ENCODE results near the gene CALHM1. TPM values are rescaled to one million over a fixed set of nuclear protein-coding genes. Genes with fewer than 3 reads are reported as not detected.

Gene CALHM1
- total RNA-seq, 1 donor from 2014 or later, result not detected

- no peak overlapping the region for H3K4me3 ChIP-seq
- H3K36me3 ChIP-seq, result peaks cover 56 to 66% of the 10 kb centered on the region in 2 donors
- H3K27me3 ChIP-seq, result no peaks in the 10 kb centered on the region
- intact Hi-C loops (cut with DNase I), result loop anchor here (2.0 kb wide), 1 partner anchor 50 kb away; the partner anchor contains the start of genes ATP5MK and PDCD11
- H3K27ac ChIP-seq, result peak overlapping the region; percentile 90 to 95
- TF ChIP-seq CTCF (IDR thresholded peaks at IDR 0.05), result no peak
- no peaks in the 10 kb centered on the region for H3K9me3 ChIP-seq
- H3K4me1 ChIP-seq, result peaks cover 36 to 54% of the 10 kb centered on the region in 2 donors
- no peak for DNase-seq (ENCODE audit: low spot score in 2 of 2)
These were observed 11.5 kb downstream of the CALHM1 start for GRCh38 chr10:103447187-103447586.

- no peak overlapping the region for H3K4me3 ChIP-seq
- H3K4me1 ChIP-seq, result peaks cover 36 to 54% of the 10 kb centered on the region in 2 donors
- peak; percentile 49 to 95 for DNase-seq (ENCODE audit: low spot score in 2 of 2)
- peaks cover 56 to 78% of the 10 kb centered on the region in 2 donors for H3K36me3 ChIP-seq
- TF ChIP-seq CTCF (IDR thresholded peaks at IDR 0.05), result no peak
- no peaks in the 10 kb centered on the region for H3K27me3 ChIP-seq
- H3K27ac ChIP-seq, result peak overlapping the region; percentile 90 to 95
- intact Hi-C loops (cut with DNase I), result loop anchor here (2.0 kb wide), 1 partner anchor 49 kb away; the partner anchor contains the start of genes ATP5MK and PDCD11
- H3K9me3 ChIP-seq, result no peaks in the 10 kb centered on the region
These were observed 12.7 kb downstream of the CALHM1 start for GRCh38 chr10:103445767-103446567.

GRCh38 chr10:103445366-103445765 lies 13.3 kb downstream of the CALHM1 start:
- Histone ChIP-seq H3K27ac (peak overlapping the region; percentile 90 to 95), H3K27me3 (no peaks in the 10 kb centered on the region), H3K9me3 (no peaks in the 10 kb centered on the region), H3K36me3 (peaks cover 62 to 84% of the 10 kb centered on the region in 2 donors), H3K4me3 (no peak overlapping the region), H3K4me1 (peaks cover 36 to 51% of the 10 kb centered on the region in 2 donors)
- no peak for TF ChIP-seq CTCF (IDR thresholded peaks at IDR 0.05)
- intact Hi-C loops (cut with DNase I), result no loop called here
- no peak for DNase-seq (ENCODE audit: low spot score in 2 of 2)

- H3K9me3 ChIP-seq, result no peaks in the 10 kb centered on the region
- H3K36me3 ChIP-seq, result peaks cover 70 to 85% of the 10 kb centered on the region in 2 donors
- no peak for DNase-seq (ENCODE audit: low spot score in 2 of 2)
- intact Hi-C loops (cut with DNase I), result no loop called here
- H3K27ac ChIP-seq, result peak overlapping the region; percentile 90 to 95
- no peak for TF ChIP-seq CTCF (IDR thresholded peaks at IDR 0.05)
- no peaks in the 10 kb centered on the region for H3K27me3 ChIP-seq
- H3K4me3 ChIP-seq, result no peak overlapping the region
- peaks cover 35 to 43% of the 10 kb centered on the region in 2 donors for H3K4me1 ChIP-seq
These were observed 14.2 kb downstream of the CALHM1 start for GRCh38 chr10:103444478-103444877.

- peaks cover 29 to 34% of the 10 kb centered on the region in 2 donors for H3K4me1 ChIP-seq
- no peak for TF ChIP-seq CTCF (IDR thresholded peaks at IDR 0.05)
- no peaks in the 10 kb centered on the region for H3K27me3 ChIP-seq
- DNase-seq (ENCODE audit: low spot score in 2 of 2), result no peak
- H3K27ac ChIP-seq, result peak overlapping the region; percentile 3 to 90
- intact Hi-C loops (cut with DNase I), result no loop called here
- H3K4me3 ChIP-seq, result no peak overlapping the region
- H3K9me3 ChIP-seq, result no peaks in the 10 kb centered on the region
- H3K36me3 ChIP-seq, result peaks cover 71 to 86% of the 10 kb centered on the region in 2 donors
These were observed 15.1 kb downstream of the CALHM1 start for GRCh38 chr10:103443475-103444185.
